K562 (cell line): ENCODE results near the gene SCMH1.

Experiments used
- CTCF ChIP-seq, 3 experiments: IDR thresholded peaks in 2 of 3; conservative IDR thresholded peaks in 1 of 3; 2 replicates each; pipeline ENCODE4 v1.5.1; 2011 to 2012; ENCODE audit warnings: low read length in 3 of 3, mild to moderate bottlenecking in 3 of 3, control low read depth in 2 of 3, improper control_type of control experiment in 1 of 3, inconsistent platforms in 1 of 3, low read depth in 1 of 3, mixed read lengths in 1 of 3, moderate library complexity in 1 of 3; ENCODE audit not compliant: insufficient read depth in 2 of 3
- EZH2 ChIP-seq: IDR thresholded peaks from 2 replicates; pipeline ENCODE4 v1.6.1; 2012; ENCODE audit warnings: low read depth, mild to moderate bottlenecking, inconsistent platforms, low read length, borderline replicate concordance
- POLR2G ChIP-seq: fragments of 200-400 bp; formaldehyde crosslinking; IDR thresholded peaks from 2 replicates; pipeline ENCODE4 v1.6.1; 2017; ENCODE audit warnings: low read depth, mild to moderate bottlenecking, antibody characterized with exemption, low read length, moderate library complexity
- RCOR1 ChIP-seq, 2 experiments: IDR thresholded peaks; 2 replicates each; pipeline ENCODE4 v1.6.1; 2012; ENCODE audit warnings: low read depth in 2 of 2, low read length in 2 of 2, borderline replicate concordance in 1 of 2, improper control_type of control experiment in 1 of 2
- SMAD4 ChIP-seq: fragments of 250-450 bp; sonication (Bioruptor Pico); conservative IDR thresholded peaks from 2 replicates; pipeline ENCODE4 v1.8.0; 2021; ENCODE audit warnings: inconsistent platforms, mild to moderate bottlenecking, moderate library complexity
- SMARCC2 ChIP-seq: fragments of 450-650 bp; IDR thresholded peaks from 2 replicates; pipeline ENCODE4 v1.6.1; 2017; ENCODE audit warnings: antibody characterized with exemption, moderate library complexity, mild to moderate bottlenecking, low read depth

- TF ChIP-seq EZH2: no peak
- TF ChIP-seq RCOR1 (IDR thresholded peaks at IDR 0.05; ENCODE audit: borderline replicate concordance in 1 of 2, low read depth in 2 of 2, low read length in 2 of 2): no peak
- TF ChIP-seq SMAD4: no peak
- no peak for TF ChIP-seq POLR2G
- no peak for TF ChIP-seq CTCF (IDR thresholded peaks at IDR 0.05 in 2 of 3, conservative IDR thresholded peaks at IDR 0.05 in 1 of 3; ENCODE audit: insufficient read depth in 2 of 3, low read depth in 1 of 3, low read length in 3 of 3)
- no peak for TF ChIP-seq SMARCC2
Observed at GRCh38 chr1:41025979-41026819, 215.9 kb downstream of the SCMH1 start.
